ENCODE results near the gene DPYD.

GRCh38 chr1:97947695-97948094, 26.9 kb upstream of the DPYD start:
- no peak for TF ChIP-seq EZH2 (IDR thresholded peaks at IDR 0.05; ENCODE audit: borderline replicate concordance, low read length)
- no peak for TF ChIP-seq CTCF (IDR thresholded peaks at IDR 0.05; ENCODE audit: low read length)

Measured in OCI-LY1 (cell line).